ENCODE results near the gene CCDC7.
"Not testable (repeated sequence)": the region's sequence is repeated elsewhere in the genome, so short reads cannot be mapped to it uniquely, and the experiment has no call there.

The CCDC7 gene
- total RNA-seq: 71.7 to 124 (median 102) reads per million in 4 donors

- DNase-seq: peak; percentile 66 to 93 (median 77)
These were observed at the start of gene CCDC7 for GRCh38 chr10:32445740-32446535. Gene CCDC7, plus strand, starts transcription at chr10:32446140. Its CDS starts 5,503 bp downstream, at chr10:32451643.

GRCh38 chr10:32397163-32397562 is 48.8 kb upstream of the CCDC7 start:
- DNase-seq: not testable (repeated sequence)

- not testable (repeated sequence) for DNase-seq
These were observed 46.2 kb upstream of the CCDC7 start for GRCh38 chr10:32399720-32400119.

- no peak for DNase-seq
These were observed 45.0 kb upstream of the CCDC7 start for GRCh38 chr10:32400961-32401360.

GRCh38 chr10:32402499-32402898 is 43.4 kb upstream of the CCDC7 start:
- no peak for DNase-seq

- no peak for DNase-seq
These were observed 42.8 kb upstream of the CCDC7 start for GRCh38 chr10:32403091-32403490.

- no peak for DNase-seq
These were observed 37.2 kb upstream of the CCDC7 start for GRCh38 chr10:32408690-32409089.

GRCh38 chr10:32409741-32410140 is 36.2 kb upstream of the CCDC7 start:
- DNase-seq: no peak

- DNase-seq: no peak
These were observed 35.4 kb upstream of the CCDC7 start for GRCh38 chr10:32410569-32410968.

GRCh38 chr10:32411797-32412498 is 34.0 kb upstream of the CCDC7 start:
- no peak for DNase-seq

- DNase-seq: no peak
These were observed 33.5 kb upstream of the CCDC7 start for GRCh38 chr10:32412499-32412853.

- DNase-seq: peak in 2 of 5 donors; percentile 11 to 24
These were observed 32.4 kb upstream of the CCDC7 start for GRCh38 chr10:32413513-32413912.

- DNase-seq: no peak
These were observed 30.6 kb upstream of the CCDC7 start for GRCh38 chr10:32415361-32415760.

GRCh38 chr10:32417911-32418547 is 27.9 kb upstream of the CCDC7 start:
- no peak for DNase-seq

GRCh38 chr10:32418572-32418971 is 27.4 kb upstream of the CCDC7 start:
- no peak for DNase-seq

GRCh38 chr10:32419615-32420014 is 26.3 kb upstream of the CCDC7 start:
- no peak for DNase-seq

- no peak for DNase-seq
These were observed 19.8 kb upstream of the CCDC7 start for GRCh38 chr10:32426186-32426585.

GRCh38 chr10:32433542-32433941 is 12.4 kb upstream of the CCDC7 start:
- DNase-seq: no peak

- no peak for DNase-seq
These were observed 9.7 kb upstream of the CCDC7 start for GRCh38 chr10:32436215-32436614.

- DNase-seq: no peak
These were observed 8.6 kb upstream of the CCDC7 start for GRCh38 chr10:32437334-32437733.

- no peak for DNase-seq
These were observed 904 bp upstream of the CCDC7 start for GRCh38 chr10:32445036-32445435.

- DNase-seq: peak in 1 of 5 donors; percentile 30
These were observed 831 bp downstream of the CCDC7 start for GRCh38 chr10:32446536-32447406.

- no peak for DNase-seq
These were observed 8.2 kb downstream of the CCDC7 start for GRCh38 chr10:32454148-32454547.

Measured in T-helper 1 cell (primary cell).